Measurements from ENCODE around the gene SZRD1.

- TF ChIP-seq CTCF (IDR thresholded peaks at IDR 0.05; ENCODE audit: low read depth, low read length) (no peak), POLR2A (IDR thresholded peaks at IDR 0.05; ENCODE audit: extremely low read depth, insufficient read length) (no peak)
These were observed 46.1 kb downstream of the SZRD1 start for GRCh38 chr1:16413191-16413590.

Measured in NB4 (cell line).